Putamen (tissue), 1 donor: ENCODE data around the gene MED25.

Experiments used
- DNase-seq: peaks from one replicate; pipeline ENCODE4 v3.0.0-alpha.2; 2016; ENCODE audit warnings: low spot score

MED25 gene

GRCh38 chr19:49844138-49845095, 26.3 kb downstream of the MED25 start:
- no peak for DNase-seq

GRCh38 chr19:49845414-49845813, 27.3 kb downstream of the MED25 start:
- DNase-seq: no peak

GRCh38 chr19:49846408-49846807, 28.3 kb downstream of the MED25 start:
- DNase-seq: no peak

- DNase-seq: no peak
These were observed 29.9 kb downstream of the MED25 start for GRCh38 chr19:49847731-49848696.

- no peak for DNase-seq
These were observed 30.8 kb downstream of the MED25 start for GRCh38 chr19:49848938-49849337.

- DNase-seq: no peak
These were observed 31.5 kb downstream of the MED25 start for GRCh38 chr19:49849433-49850220.

- DNase-seq: no peak
These were observed 32.1 kb downstream of the MED25 start for GRCh38 chr19:49850221-49850486.

GRCh38 chr19:49850487-49851342, 32.6 kb downstream of the MED25 start, which contains the start of gene PTOV1:
TSS of gene PTOV1 (plus strand) at chr19:49851159.
- peak; percentile 95 for DNase-seq

GRCh38 chr19:49851456-49852259, 33.6 kb downstream of the MED25 start:
- DNase-seq: no peak

- no peak for DNase-seq
These were observed 34.6 kb downstream of the MED25 start for GRCh38 chr19:49852631-49853126.

- no peak for DNase-seq
These were observed 35.8 kb downstream of the MED25 start for GRCh38 chr19:49853852-49854377.

- DNase-seq: no peak
These were observed 36.5 kb downstream of the MED25 start for GRCh38 chr19:49854378-49855263.

- DNase-seq: no peak
These were observed 37.2 kb downstream of the MED25 start for GRCh38 chr19:49855277-49855675.

- DNase-seq: no peak
These were observed 37.8 kb downstream of the MED25 start for GRCh38 chr19:49855676-49856573.

GRCh38 chr19:49856574-49857021, 38.5 kb downstream of the MED25 start:
- DNase-seq: no peak

GRCh38 chr19:49857061-49857837, 39.2 kb downstream of the MED25 start:
- no peak for DNase-seq

- DNase-seq: no peak
These were observed 39.7 kb downstream of the MED25 start for GRCh38 chr19:49857838-49858087.
